GM18907 (cell line): ENCODE results near the gene TRIML1.
"Not testable (repeated sequence)": the region's sequence is repeated elsewhere in the genome, so short reads cannot be mapped to it uniquely, and the experiment has no call there.

Experiments used
- ATAC-seq: cut with Tn5 transposase; IDR thresholded peaks from one replicate; pipeline ENCODE4 v1.9.1; 2021; ENCODE audit warnings: mild to moderate bottlenecking, moderate library complexity; ENCODE audit not compliant: unreplicated experiment

Gene TRIML1

DNA sequence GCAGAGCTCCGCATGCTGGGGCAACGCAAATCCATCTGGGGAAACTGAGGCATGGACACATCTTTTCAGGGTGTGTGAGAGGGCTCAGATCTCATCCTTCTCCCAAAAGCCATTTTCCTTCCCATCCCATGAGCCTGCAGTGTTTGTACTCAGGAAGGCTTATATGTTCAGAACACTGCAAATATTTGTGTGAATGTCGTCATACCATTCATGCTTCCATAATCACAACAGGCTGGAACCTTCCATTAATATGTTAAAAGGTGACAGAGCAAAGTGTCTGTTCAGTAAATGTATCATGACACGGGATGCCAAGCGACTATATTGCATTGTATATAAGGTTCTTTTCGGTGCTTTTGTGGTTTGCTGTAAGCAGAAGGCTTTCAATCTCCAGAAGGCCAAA is 8.5 kb downstream of the TRIML1 start:
- no peak for ATAC-seq

DNA sequence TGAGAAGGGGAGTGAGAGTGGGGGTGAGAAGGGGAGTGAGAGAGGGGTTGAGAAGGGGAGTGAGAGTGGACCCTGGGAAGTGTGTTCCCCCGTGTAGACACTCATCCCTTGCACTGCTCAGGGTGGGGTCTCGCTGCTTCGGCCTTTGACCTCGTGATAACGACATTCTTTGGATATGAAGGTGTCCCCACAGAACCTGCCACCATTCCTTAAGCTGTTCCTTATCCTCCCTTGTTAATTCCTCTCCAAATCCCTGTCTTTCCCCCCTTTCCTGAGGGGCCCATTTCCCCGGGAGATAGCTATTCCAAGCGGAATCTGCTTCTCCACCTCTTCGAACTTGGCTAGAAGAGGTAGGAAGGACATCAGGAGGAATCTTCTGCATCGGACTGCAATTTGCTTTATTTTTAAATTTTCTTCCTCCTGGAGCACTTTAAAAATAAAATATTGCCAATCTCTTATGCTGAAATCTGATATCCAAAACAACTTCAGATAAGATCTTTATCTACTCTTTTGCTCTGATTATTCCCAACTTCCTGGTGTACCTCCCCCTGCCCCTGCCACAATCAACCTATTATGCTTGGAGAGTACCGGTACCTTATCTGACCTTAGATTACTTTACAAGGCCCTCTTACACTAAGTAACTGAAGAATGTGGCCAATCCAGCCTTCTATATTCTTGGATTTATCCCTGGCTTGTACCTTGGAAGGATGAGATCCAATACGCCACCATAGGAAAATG is 15.6 kb downstream of the TRIML1 start:
- no peak for ATAC-seq

DNA sequence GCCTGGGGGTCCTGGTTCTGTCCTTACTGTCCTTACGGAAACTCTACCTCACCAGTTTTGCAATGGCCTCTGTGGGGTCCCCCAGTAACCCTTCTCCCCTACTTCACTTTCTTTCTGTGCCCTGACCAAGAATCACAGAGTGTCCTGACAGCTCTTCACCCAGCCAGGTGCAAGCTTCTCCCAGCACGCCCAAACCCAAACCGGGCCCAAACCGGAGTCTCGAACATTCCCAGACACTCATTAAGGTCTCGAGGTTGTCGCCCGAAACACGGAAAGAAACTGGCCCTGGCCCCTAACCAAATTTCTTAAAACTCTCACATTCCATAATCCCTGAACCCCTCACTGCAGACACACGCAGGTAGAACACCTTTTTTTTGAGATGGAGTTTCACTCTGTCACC is 19.1 kb downstream of the TRIML1 start:
- no peak for ATAC-seq

DNA sequence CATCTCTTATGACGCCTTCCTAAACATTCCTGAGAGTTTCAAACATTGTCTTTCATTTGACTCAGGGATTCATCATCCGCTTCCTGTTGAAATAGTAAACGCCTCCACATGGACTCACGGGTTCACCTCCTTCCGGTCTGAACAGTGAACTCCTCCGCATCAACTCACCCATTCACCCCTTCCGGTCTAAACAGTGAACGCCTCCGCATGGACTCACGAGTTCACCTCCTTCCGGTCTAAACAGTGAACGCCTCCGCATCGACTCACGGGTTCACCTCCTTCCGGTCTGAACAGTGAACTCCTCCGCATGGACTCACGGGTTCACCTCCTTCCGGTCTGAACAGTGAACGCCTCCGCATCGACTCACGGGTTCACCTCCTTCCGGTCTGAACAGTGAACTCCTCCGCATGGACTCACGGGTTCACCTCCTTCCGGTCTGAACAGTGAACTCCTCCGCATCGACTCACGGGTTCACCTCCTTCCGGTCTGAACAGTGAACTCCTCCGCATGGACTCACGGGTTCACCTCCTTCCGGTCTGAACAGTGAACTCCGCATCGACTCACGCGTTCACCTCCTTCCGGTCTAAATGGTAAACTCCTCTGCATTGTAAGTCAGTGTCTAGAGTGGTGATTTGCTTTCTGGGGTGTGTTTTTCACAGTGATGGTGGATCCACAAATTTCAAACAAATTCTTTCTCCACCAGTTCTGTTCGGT is 20.4 kb downstream of the TRIML1 start:
- not testable (repeated sequence) for ATAC-seq

DNA sequence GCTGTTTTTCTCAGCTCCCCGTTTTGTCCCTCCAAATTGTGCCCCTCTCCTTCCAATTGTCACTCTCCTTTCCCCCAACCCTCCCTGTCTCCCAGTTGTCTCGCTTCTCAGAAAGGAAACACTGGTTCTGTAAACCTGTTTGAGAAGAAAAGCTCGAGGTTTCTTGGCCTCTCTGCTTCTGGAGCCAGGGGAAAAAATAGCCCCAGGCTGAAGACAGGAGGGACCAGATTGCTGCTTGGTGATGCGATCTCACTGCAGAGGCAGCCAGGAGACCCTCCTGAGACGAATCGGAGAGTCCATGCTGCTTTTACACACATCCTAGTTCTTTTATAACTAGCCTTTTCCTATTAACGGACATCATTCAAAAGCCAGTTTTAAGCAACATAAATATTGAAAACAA is 21.2 kb downstream of the TRIML1 start:
- no peak for ATAC-seq

DNA sequence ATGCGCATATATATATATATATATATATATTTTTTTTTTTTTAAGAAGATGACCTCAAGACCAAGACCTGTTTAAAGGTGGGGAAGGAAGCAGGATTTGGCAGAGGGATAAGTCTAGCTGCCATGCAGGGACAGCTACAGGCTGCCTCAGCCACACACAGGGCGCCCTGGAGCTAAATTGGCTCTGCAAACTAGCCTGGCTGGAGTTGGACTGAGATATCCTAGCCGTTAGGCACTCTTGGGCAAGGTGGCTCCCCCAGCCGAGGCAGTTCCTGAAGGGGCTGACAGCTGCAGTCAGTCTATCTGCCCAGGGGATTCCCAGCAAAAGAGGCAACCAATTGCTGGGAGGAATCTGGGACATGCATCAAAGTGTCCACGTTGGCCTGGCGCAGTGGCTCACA is 21.9 kb downstream of the TRIML1 start:
- ATAC-seq = no peak

DNA sequence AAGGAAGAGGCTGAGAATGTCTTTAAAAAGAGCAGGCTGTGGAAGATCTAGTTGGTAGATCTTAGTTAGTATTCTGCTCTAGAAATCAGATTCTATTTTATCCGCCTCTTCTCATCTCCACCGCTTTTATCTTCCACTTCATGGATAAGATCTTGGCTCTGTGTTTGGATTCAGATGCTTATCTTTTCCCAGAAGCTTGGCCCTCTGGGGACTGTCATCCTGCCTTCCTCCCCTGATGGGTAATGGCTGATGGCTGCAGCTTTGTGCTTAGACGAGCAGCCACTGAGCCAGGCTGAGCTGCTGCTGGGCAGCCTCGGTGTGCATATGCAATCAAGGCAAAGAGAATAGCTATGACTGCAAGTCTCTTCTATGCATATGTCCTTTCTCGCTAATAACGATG is 23.5 kb downstream of the TRIML1 start:
- no peak for ATAC-seq

DNA sequence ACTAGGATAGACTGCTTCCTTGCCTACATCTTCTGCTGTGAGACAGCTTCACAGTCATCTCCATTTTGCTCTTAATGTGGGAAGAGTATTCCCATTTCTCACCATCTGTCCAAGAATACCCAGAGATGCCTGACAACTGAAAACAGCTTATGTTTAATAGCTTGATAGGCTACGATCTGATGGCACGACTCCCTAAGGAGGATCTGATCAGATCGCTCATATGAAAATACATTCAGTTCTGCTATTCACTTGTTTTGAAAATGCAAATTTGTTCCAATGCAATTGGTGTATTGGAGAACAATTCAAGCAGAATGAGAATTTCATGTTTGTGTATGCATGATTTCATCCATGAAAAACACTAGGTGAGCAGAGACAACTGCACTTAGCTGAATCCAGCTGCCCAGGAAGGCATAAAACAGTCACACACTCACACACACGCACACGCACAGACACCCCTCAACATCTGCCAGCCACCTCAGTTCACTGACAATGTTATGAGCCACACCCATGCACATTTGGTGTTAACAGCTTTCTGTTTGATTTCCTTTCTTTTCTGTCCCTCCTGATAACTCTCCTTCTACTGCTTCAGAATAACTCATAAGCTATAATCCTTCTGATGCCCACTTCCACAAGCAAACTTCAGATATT is 29.6 kb downstream of the TRIML1 start:
- ATAC-seq = no peak

DNA sequence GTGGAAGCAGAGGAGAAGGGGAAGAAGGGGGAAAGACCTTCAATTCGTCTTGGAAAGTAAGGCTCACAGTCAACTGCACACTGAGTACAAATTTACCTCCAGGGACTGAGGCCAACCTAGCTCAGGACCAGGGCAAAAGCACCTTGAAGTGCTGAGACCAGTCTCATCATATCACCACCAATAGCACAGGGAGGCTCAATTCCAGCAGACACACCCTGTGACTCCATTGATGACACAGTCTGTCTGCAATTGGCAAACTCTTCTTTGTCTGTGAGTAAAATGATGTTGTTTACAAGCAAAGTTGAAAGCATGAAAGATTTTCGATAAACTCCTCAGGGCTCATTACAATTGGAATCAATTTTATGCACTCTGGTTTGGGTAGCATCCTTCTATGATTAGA is 32.3 kb downstream of the TRIML1 start:
- ATAC-seq = no peak

DNA sequence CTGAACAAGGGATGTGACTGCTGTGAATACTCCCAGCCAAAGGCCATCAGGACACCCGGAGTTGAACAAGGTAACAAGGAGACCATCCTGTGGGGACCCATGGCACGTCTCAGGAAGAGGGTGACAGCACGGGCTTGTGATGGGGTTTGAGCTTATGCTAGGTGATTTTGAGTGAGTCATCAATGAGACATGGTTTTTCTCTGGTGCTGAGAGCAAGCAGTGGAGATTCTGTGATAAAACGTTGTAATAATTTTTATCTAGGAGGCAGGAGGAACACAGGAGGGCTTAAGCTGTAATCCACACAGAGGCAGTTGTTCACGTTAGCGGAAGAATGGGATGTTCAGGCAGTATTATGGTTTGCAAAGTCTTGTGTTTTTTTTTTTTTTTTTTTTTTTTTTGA is 36.0 kb downstream of the TRIML1 start:
- ATAC-seq = no peak

DNA sequence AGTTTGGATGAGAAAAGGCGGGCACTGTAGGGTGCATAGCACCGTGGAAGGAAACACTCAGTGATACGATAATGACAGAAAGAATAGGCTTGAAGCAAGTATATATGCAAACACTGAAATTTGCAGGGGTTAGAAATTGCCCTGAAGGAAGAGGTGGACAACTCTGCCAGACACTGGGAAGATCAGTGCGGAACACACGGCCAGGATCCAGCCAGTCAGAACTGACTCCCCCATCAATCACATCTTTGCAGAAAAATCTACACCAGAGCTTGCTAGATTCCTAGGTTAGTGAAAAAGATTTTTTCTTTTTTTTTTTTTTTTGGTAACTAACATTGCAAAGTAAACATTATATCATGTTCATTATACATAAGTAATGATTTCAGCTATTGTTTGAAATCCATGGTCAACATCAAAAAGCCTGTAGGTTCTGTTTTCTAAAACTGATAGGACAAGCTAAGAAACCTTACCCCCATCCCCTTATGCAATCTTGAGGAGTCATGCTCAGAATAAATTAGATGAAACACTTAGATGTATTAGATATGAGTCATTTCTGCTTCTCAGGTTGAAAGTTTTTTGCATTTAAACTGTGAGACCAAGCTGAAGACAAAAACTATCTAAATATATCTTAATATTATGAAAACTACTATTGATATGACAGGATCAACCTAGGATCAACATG is 38.9 kb downstream of the TRIML1 start:
- no peak for ATAC-seq

DNA sequence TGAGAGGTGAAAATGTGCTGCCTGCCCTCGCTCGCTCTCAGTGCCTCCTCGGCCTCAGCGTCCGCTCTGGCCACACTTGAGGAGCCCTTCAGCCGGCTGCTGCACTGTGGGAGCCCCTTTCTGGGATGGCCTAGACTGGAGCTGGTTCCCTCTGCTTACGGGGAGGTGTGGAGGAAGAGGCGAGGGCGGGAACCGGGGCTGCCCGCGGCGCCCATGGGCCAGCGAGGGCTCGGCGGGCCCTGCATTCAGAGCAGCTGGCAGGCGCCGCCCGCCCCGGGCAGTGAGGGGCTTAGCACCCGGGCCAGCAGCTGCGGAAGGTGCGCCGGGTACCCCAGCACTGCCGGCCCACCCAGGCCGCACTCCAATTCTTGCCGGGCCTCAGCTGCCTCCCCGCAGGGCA is 39.6 kb downstream of the TRIML1 start:
- no peak for ATAC-seq

DNA sequence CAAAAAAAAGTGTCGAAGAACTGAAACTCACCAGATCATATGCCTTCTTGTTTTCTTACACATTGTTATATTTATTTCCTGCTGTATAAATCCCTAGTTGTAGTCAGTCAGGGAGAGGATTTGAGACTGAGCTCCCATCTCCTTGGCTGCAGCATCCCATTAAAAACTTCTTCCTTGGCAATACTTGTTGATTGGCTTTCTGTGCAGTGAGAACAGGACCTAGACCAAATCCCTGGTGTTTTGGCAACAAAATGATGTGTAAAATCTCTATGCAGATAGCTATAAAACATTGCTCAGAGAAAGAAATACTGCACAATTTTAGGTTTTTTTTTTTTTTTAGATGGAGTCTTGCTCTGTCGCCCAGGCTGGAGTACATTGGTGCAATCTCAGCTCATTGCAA is 47.9 kb downstream of the TRIML1 start:
- ATAC-seq = no peak

DNA sequence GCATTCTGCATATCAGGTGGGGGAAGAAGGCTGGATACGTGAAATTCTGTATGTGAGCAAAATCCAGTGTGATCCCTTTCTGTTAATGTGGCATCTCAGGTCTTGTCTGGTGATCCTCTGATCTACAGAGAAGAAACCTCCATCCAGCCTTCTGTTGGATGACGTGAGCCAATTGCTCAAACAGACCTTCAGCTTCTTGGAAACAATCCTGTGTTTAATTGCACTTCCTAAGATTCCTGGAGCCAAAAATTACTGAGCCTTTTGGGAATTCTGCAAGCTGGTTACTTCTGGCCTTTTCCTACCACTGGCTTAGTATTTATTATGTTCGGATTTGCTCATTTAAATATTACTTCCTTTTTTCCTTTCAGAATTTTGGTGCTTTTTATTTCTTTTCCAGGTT is 51.2 kb downstream of the TRIML1 start:
- ATAC-seq = no peak

DNA sequence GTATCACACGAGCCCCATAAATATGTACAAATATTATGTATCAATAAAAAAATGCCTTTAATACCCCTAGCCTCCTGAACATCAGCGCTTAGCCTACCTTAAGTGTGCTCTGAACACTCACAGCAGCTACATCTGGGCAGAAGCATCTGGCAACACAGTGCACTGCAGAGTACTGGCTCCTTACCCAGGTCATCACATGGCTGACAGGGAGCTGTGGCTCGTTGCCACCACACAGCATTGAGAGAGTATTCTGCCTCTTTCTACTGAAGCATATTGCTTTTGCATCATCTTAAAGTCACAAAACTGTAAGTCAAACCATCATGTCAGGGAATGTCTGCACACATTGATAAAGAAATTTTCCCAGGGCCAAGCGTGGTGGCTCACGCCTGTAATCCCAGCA is 55.2 kb downstream of the TRIML1 start:
- no peak for ATAC-seq

DNA sequence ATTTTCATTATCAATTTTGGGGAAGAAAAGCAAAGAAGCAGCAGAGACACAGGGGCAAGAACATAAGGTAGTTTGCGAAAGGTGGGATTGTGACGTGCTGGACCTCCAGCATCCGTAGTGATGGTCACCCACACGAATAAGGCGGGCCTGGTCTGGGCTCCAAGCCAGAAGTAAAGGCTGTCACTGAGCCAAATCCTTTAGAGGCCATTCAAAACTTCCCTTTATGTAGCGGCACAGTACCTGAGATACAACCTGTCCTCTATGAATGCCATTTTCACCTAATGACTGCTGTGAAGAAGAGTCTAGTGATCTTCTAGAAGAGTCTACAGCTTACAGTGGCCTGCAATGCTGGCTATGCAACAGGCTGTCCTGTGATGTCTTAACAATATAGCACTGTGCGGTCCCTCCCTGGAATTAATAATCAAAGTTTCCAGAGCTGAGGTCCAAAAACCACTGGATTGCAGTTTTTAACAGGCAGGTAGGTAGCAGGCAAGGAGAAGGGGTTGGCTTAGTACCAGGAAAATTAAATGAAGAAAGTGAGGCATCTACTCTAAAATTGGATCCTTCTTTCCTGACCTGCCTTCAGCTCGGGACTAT is 56.2 kb downstream of the TRIML1 start:
- no peak for ATAC-seq

DNA sequence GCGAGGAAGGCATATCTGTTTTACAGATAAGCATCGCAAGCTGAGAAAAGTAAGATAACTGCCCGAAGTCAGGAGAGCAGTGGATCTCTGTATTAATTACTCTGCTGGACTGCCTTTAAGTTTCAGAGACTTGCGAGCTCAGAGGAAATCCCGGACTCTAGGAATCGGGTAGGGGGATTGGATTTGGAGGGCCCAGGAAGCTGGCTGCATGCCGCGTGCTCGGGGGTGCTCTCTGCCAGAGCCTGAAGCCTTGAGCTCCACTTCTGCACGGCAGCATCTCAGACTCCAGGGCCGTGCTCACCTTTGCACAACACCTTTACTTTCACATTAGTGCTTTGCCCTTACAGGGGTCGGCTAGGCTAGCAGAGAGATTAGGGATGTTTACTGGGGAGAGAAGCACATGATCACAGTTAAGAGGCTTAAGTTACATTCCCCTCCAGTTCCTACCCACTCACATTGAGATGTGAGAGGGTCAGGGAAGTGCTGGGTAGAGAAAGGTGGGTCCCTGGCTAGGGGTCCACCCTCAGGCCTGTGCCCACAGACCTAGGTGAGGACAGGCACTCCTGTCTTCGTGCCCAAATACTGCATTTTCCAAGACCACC is 57.0 kb downstream of the TRIML1 start:
- ATAC-seq = no peak
